ENCODE results near the gene GGT1. TPM values are rescaled to one million over a fixed set of nuclear protein-coding genes. Genes with fewer than 3 reads are reported as not detected.

The GGT1 gene
- total RNA-seq, 4 donors from 2014 or later, result 5.9 to 16.9 (median 15.8) TPM

DNA sequence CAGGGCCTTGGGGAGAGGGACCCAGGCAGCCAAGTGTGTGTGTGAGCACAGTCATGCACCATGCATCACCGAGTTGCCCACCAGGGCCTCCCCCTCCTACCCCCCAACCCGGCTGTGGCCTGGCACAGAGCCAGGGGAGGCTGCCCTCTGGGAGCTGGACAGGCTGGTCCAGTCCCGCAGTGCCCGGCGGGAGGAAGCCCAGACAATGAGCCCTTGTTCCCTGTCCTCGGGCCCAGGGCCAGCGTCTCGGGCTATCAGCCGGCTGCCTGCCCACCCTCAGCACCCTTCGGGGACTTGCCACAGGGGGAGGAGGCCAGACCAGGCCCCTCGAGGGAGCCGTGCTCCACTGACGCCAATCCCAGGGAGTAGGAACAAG is 14.6 kb upstream of the GGT1 start:
- H3K27ac ChIP-seq, result peak overlapping the region; percentile 70 to 98 (median 94)
- H3K36me3 ChIP-seq, result peaks cover 0 to 50% (median 0%) of the 10 kb centered on the region in 3 donors
- 48 to 53% methylated on average over 4 to 12 of the region's 13 CpGs for WGBS, 2 donors
- no peak for TF ChIP-seq CTCF (IDR thresholded peaks at IDR 0.05)
- peak; percentile 79 to 89 for TF ChIP-seq EP300 (IDR thresholded peaks at IDR 0.05)
- no peaks in the 10 kb centered on the region for H3K9me3 ChIP-seq
- peaks cover 0 to 76% (median 30%) of the 10 kb centered on the region in 4 donors for H3K4me1 ChIP-seq
- H3K27me3 ChIP-seq, result no peaks in the 10 kb centered on the region
- no peak overlapping the region for H3K4me3 ChIP-seq
- DNase-seq (ENCODE audit: low spot score in 2 of 2), result peak in 1 of 2 donors; percentile 48

GRCh38 chr22:24588757-24589481 is 14.1 kb upstream of the GGT1 start:
- H3K36me3 ChIP-seq, result peaks cover 0 to 50% (median 0%) of the 10 kb centered on the region in 3 donors
- no peak for TF ChIP-seq CTCF (IDR thresholded peaks at IDR 0.05)
- TF ChIP-seq POLR2A (IDR thresholded peaks at IDR 0.05), result peak in 1 of 2 donors; percentile 44
- H3K4me1 ChIP-seq, result peaks cover 0 to 76% (median 30%) of the 10 kb centered on the region in 4 donors
- WGBS, 2 donors, result 61 to 74% methylated on average over 19 to 20 of the region's 21 CpGs
- peak overlapping the region; percentile 70 to 98 (median 94) for H3K27ac ChIP-seq
- H3K4me3 ChIP-seq, result no peak overlapping the region
- no peaks in the 10 kb centered on the region for H3K9me3 ChIP-seq
- no peaks in the 10 kb centered on the region for H3K27me3 ChIP-seq
- no peak for DNase-seq (ENCODE audit: low spot score in 2 of 2)

- H3K4me3 ChIP-seq, result no peak overlapping the region
- WGBS, 2 donors, result 67 to 70% methylated on average over 7 of the region's 7 CpGs
- no peaks in the 10 kb centered on the region for H3K27me3 ChIP-seq
- peaks cover 0 to 76% (median 25%) of the 10 kb centered on the region in 4 donors for H3K4me1 ChIP-seq
- no peak for TF ChIP-seq CTCF (IDR thresholded peaks at IDR 0.05)
- no peak for TF ChIP-seq EP300 (IDR thresholded peaks at IDR 0.05)
- no peak for TF ChIP-seq POLR2A (IDR thresholded peaks at IDR 0.05)
- H3K9me3 ChIP-seq, result no peaks in the 10 kb centered on the region
- peak overlapping the region; percentile 70 to 98 (median 94) for H3K27ac ChIP-seq
- peaks cover 0 to 50% (median 0%) of the 10 kb centered on the region in 3 donors for H3K36me3 ChIP-seq
- no peak for DNase-seq (ENCODE audit: low spot score in 2 of 2)
Observed at GRCh38 chr22:24589518-24590030, 13.4 kb upstream of the GGT1 start.

DNA sequence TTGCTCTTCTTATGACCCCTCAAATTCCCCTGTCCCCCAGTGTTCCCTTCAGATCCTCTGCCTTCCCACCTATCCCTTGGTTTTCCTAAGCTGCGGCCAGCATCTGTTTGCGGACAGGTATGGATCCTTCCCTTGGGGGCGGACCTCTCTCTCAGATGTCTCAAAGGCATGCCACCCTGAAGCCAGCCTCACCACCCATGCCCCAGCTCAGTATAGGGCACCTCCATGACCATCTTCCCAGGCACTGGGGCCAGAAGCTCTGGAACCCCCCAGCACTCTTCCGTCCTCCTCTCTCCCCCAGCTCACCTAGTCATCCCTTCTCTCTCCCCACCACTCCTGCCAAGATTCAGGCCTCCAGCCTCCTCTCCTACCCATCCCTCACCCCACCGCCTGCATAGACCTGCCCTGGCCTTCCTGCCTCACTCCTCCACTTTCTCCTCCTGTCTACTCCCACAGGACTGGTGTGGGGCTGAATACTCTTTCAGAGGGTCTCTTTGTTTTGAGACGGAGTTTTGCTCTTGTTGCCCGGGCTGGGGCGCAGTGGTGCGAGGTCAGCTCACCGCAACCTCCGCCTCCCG is 12.3 kb upstream of the GGT1 start:
- 79 to 84% methylated on average over 12 of the region's 12 CpGs for WGBS, 2 donors
- H3K36me3 ChIP-seq, result peaks cover 0 to 45% (median 0%) of the 10 kb centered on the region in 3 donors
- DNase-seq (ENCODE audit: low spot score in 2 of 2), result no peak
- H3K27me3 ChIP-seq, result no peaks in the 10 kb centered on the region
- no peak overlapping the region for H3K4me3 ChIP-seq
- peak overlapping the region in 2 of 4 donors; percentile 97 to 98 for H3K27ac ChIP-seq
- H3K9me3 ChIP-seq, result no peaks in the 10 kb centered on the region
- H3K4me1 ChIP-seq, result peaks cover 0 to 69% (median 21%) of the 10 kb centered on the region in 4 donors
- TF ChIP-seq CTCF (IDR thresholded peaks at IDR 0.05) (no peak), EP300 (IDR thresholded peaks at IDR 0.05) (no peak), POLR2A (IDR thresholded peaks at IDR 0.05) (no peak)

- Histone ChIP-seq H3K36me3 (peaks cover 0 to 39% (median 0%) of the 10 kb centered on the region in 3 donors), H3K27ac (peak overlapping the region in 3 of 4 donors; percentile 86 to 98 (median 97)), H3K9me3 (no peaks in the 10 kb centered on the region), H3K4me1 (peaks cover 0 to 67% (median 21%) of the 10 kb centered on the region in 4 donors), H3K27me3 (no peaks in the 10 kb centered on the region), H3K4me3 (no peak overlapping the region)
- WGBS, 2 donors, result 83 to 84% methylated on average over 6 of the region's 6 CpGs
- DNase-seq (ENCODE audit: low spot score in 2 of 2), result no peak
- TF ChIP-seq CTCF (IDR thresholded peaks at IDR 0.05) (no peak), POLR2A (IDR thresholded peaks at IDR 0.05) (no peak), EP300 (IDR thresholded peaks at IDR 0.05) (no peak)
Observed at GRCh38 chr22:24591286-24591830, 11.6 kb upstream of the GGT1 start.
